Muscle of leg (tissue), 11 donors: Measurements from ENCODE around the gene SARS1. TPM values are rescaled to one million over a fixed set of nuclear protein-coding genes. Genes with fewer than 3 reads are reported as not detected.
A peak's percentile ranks its signal among the peaks of the same experiment; 100 is the strongest.
"Not testable (repeated sequence)": the region's sequence is repeated elsewhere in the genome, so short reads cannot be mapped to it uniquely, and the experiment has no call there.

Experiments
- DNase-seq: peaks from one replicate; pipeline ENCODE4 v3.0.0; 2013
- H3K27ac ChIP-seq: one replicate; pipeline ENCODE4 v1.5.1; 2013; ENCODE audit warnings: mild to moderate bottlenecking, low read length, control low read depth
- H3K27me3 ChIP-seq: one replicate; pipeline ENCODE4 v1.6.1; 2013; ENCODE audit warnings: low read length; ENCODE audit not compliant: control insufficient read depth, insufficient read depth
- H3K36me3 ChIP-seq: one replicate; pipeline ENCODE4 v1.6.1; 2013; ENCODE audit warnings: low read length; ENCODE audit not compliant: control insufficient read depth, insufficient read depth
- H3K4me1 ChIP-seq: one replicate; pipeline ENCODE4 v1.6.1; 2013; ENCODE audit warnings: low read length; ENCODE audit not compliant: control insufficient read depth, insufficient read depth
- H3K4me3 ChIP-seq: one replicate; pipeline ENCODE4 v1.5.1; 2013; ENCODE audit warnings: low read length, control low read depth
- H3K9me3 ChIP-seq: replicated peaks from 2 replicates; pipeline ENCODE4 v1.6.1; 2013; ENCODE audit warnings: low read depth, low read length; ENCODE audit not compliant: control insufficient read depth
- WGBS: methylation state at CpG from one replicate; pipeline ENCODE4 v1.1.5; 2013; ENCODE audit warnings: missing lambda C conversion rate; ENCODE audit not compliant: insufficient coverage; 5-methylcytosine and 5-hydroxymethylcytosine counted together
- polyA plus RNA-seq, 8 donors: library from polyadenylated mRNA; unstranded; fragments of 120-200 nt; gene quantifications; one replicate each; pipeline versions ENCODE4 v1.2.1 to v1.2.3, GENCODE V29; 2013; ENCODE audit warnings: inconsistent platforms in 1 of 8, low replicate concordance in 1 of 8; ENCODE audit not compliant: insufficient read length in 8 of 8, insufficient read depth in 1 of 8
- total RNA-seq: library from RNA; stranded (reverse); fragments of 120-200 nt; gene quantifications from one replicate; pipeline ENCODE4 v1.2.4, GENCODE V29; 2013

SARS1 gene
- total and polyA plus RNA-seq, 9 donors = 80.4 to 104 (median 88.0) TPM

- no peak for DNase-seq
- Histone ChIP-seq H3K4me1 (peaks cover 21% of the 10 kb centered on the region), H3K27ac (peak overlapping the region; percentile 90), H3K27me3 (no peaks in the 10 kb centered on the region), H3K36me3 (peaks cover 13% of the 10 kb centered on the region), H3K9me3 (no peaks in the 10 kb centered on the region), H3K4me3 (peak overlapping the region; percentile 71)
- 67% methylated on average over 9 of the region's 17 CpGs for WGBS
These were observed 70.3 kb downstream of the SARS1 start for GRCh38 chr1:109283748-109284600.

- H3K4me1 ChIP-seq = peaks cover 18% of the 10 kb centered on the region
- 80% methylated on average over 1 of the region's 5 CpGs for WGBS
- not testable (repeated sequence) for H3K27ac ChIP-seq, H3K36me3 ChIP-seq, H3K27me3 ChIP-seq, H3K4me3 ChIP-seq, H3K9me3 ChIP-seq, DNase-seq
These were observed 73.0 kb downstream of the SARS1 start for GRCh38 chr1:109286762-109287161.

Other genes with a start within 250 kb of the SARS1 start
- 10.8 TPM for gene WDR47, start 171.8 kb upstream of the SARS1 start, total RNA-seq
- gene WDR47, start 171.8 kb upstream of the SARS1 start, polyA plus RNA-seq = 10 to 100 TPM in 4 of 8 donors, 1 to 10 TPM in 4; 8.4 to 12.2 (median 10.2) TPM
- 17.7 TPM for gene TAF13, start 137.9 kb upstream of the SARS1 start, total RNA-seq
- gene TAF13, start 137.9 kb upstream of the SARS1 start, polyA plus RNA-seq = 10 to 100 TPM; 38.1 to 54.4 (median 45.7) TPM
- 40.5 TPM for gene TMEM167B, start 123.2 kb upstream of the SARS1 start, total RNA-seq
- 10 to 100 TPM; 25.6 to 46.8 (median 37.4) TPM for gene TMEM167B, start 123.2 kb upstream of the SARS1 start, polyA plus RNA-seq
- 0.27 TPM for gene ELAPOR1, start 99.8 kb upstream of the SARS1 start, total RNA-seq
- 1 to 10 TPM in 1 of 8 donors, under 1 TPM in 7; 0.17 to 4.2 (median 0.54) TPM for gene ELAPOR1, start 99.8 kb upstream of the SARS1 start, polyA plus RNA-seq
- 1.2 TPM for gene CELSR2, start 35.6 kb downstream of the SARS1 start, total RNA-seq
- 1 to 10 TPM; 2.9 to 8.6 (median 4.2) TPM for gene CELSR2, start 35.6 kb downstream of the SARS1 start, polyA plus RNA-seq
- gene PSRC1, start 69.2 kb downstream of the SARS1 start, total RNA-seq = 11.4 TPM
- gene PSRC1, start 69.2 kb downstream of the SARS1 start, polyA plus RNA-seq = 10 to 100 TPM; 12.6 to 19.1 (median 17.5) TPM
- gene MYBPHL, start 93.1 kb downstream of the SARS1 start, total RNA-seq = 0.71 TPM
- 1 to 10 TPM in 1 of 8 donors, under 1 TPM in 7; 0.15 to 1.3 (median 0.61) TPM for gene MYBPHL, start 93.1 kb downstream of the SARS1 start, polyA plus RNA-seq
- 11.6 TPM for gene SORT1, start 184.0 kb downstream of the SARS1 start, total RNA-seq
- 10 to 100 TPM; 20.5 to 32.1 (median 25.6) TPM for gene SORT1, start 184.0 kb downstream of the SARS1 start, polyA plus RNA-seq
- gene PSMA5, start 212.5 kb downstream of the SARS1 start, total RNA-seq = 62.8 TPM
- gene PSMA5, start 212.5 kb downstream of the SARS1 start, polyA plus RNA-seq = 10 to 100 TPM; 66.1 to 95.9 (median 82.5) TPM